Iris pigment epithelial cell (primary cell): ENCODE data around the gene TDO2.

Experiments
- DNase-seq: peaks from one replicate; pipeline ENCODE4 v3.0.0-alpha.2; 2011; ENCODE audit warnings: low read depth

Gene TDO2

GRCh38 chr4:155953151-155954117 is 49.9 kb downstream of the TDO2 start, which contains the start of gene CTSO:
TSS of gene CTSO (minus strand) at chr4:155953866. CDS start at chr4:155953847, 19 bp downstream.
- peak; percentile 84 for DNase-seq

DNA sequence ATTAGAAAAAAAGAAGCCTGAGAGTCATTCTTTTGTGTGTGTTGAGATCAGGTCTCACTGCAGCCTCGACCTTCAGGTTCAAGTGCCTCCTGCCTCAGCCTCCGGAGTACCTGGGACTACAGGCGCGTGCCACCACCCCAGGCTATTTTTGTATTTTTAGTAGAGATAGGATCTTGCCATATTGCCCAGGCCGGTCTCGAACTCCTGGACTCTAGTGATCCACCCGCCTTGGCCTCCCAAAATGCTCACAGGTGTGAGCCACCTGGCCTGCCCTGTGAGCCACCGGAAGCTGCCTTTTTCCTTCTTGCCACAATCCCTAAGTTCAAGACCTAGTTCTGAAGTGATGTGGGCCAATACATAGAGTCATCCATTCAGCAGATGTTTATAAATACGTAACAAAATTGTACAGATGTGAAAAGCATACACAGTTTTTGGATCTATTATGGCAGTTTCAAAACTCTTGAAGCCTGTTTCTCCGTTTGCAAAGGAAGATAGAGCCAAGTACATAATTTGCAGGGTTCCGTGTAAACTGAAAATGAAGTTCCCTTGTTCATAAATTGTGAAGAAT is 50.7 kb downstream of the TDO2 start:
- no peak for DNase-seq

DNA sequence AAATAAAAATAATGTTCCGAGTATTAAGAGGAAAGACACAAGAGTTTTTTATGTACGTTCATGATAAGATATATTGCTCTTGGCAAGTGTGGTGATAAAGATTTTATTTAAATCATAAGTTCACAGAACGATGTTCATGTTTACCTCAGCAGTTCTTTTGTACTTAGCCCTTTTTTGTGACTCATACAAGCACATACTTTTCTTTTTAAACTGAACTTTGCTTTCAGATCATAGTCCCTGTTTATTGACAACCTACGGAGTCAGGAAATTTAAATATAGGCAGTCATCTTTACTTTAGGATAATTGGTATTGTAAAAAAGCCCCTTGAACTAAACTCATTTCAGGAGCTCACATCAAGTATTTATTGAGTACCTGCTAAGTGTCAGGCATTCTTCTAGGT is 51.4 kb downstream of the TDO2 start:
- DNase-seq: peak; percentile 51

GRCh38 chr4:155956461-155956860 is 53.0 kb downstream of the TDO2 start:
- DNase-seq: no peak

DNA sequence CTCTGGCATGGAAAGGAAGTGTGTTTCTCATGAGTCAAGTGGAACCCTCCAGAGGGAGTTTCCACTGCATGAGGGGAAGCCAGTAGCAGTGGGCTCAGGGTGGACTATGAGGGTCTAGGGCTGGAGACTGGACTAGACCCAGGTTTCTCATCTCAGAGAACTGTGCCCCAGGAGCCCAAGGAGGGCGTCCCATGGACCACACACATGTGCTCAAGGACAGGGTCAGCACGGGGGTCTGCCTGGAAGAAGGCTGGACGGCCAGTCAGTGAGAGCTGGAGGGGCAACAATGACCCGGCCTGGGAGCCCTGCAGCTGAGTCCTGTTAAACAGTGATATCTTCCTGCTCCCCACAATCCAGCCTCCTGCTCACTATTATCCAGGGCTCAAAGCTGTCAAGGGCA is 55.9 kb downstream of the TDO2 start:
- DNase-seq: no peak

- peak; percentile 20 for DNase-seq
Measured at GRCh38 chr4:155960522-155960921, 57.0 kb downstream of the TDO2 start.

DNA sequence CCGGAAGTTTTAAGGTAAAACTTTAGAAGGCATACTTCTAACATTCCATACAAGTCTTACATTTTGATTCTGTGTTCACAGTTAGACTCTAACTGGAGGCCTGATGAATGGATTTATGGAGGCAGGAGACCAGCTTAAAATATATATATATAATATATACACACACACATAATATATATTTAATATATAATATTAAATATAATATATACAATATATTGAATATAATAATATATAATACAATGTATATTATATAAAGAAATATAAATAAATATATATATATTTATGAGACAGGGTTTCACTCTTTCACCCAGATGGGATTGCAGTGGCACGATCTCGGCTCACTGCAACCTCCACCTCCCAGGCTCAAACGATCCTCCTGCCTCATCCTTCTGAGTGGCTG is 58.1 kb downstream of the TDO2 start:
- no peak for DNase-seq

DNA sequence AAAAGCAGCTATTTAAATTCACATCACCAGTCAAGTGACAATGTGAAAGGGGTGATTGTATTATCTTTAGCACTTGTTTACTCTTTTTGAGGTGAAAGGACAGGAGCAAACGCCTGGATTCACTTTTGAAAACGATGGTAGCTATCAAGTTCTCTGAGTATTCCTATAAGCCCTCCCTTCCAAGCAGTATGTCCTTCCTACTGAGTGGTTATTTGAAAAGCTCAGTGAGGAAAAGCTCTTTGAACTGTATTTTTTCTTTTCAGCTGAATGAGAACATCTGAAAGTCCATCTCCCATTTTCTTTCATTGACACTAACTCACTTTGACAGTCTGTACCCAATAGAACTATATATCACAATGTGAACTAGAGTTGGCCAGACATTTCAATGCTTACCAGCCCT is 59.3 kb downstream of the TDO2 start:
- no peak for DNase-seq

DNA sequence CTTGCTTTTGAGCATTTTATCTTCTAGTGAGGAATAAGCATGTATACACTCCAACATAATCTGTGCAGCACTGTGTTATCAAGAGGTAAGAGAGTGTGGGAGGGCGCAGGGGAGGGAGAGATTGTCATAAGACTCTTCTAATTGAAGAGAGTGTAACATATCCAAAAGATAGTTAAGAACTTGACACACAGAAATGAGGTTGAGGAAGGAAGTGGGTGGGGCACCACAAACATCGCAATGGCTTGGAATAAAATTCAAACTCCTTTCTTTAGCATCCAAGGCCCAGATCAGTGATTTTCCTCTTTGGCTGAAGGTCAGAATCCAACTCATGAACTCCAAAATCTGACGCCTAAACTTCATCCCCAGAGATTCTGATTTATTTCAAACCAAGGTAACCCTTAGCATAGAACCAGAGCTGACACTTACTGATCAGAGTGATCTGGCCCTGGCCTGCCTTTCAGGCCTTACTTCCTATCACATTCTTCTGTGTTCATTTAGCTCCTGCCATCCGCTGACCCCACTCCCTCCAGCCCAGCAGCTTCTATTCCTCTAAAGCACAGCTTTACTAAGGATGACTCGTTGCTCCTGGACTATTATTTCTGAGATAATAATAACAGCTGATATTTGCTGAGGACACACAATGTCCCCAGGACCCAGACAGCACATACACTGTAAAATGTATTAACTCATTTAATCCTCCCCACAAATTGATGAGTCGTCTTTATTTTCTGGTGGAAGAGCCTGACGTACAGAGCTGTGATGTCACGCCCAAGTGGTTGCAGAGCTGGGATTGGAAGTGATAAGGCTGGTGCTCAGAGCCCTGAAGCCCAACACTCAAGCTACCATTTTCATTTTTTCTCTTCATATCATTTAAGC is 60.8 kb downstream of the TDO2 start:
- peak; percentile 36 for DNase-seq

DNA sequence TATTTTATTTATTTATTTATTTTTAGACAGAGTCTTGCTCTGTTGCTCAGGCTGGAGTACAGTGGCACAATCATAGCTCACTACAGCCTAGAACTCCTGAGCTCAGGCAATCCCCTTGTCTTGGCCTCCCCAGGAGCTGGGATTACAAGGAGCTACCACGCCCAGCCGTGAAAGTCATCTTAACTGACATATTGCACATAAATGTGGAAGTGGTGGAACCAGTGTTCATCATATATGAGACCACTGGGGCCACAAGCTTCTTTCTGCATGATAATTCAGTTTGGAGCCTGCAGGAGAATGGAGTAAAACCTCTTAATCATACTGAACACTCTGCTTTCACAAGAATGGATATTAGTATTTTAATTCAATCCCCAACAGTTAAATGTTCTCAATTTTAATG is 62.7 kb downstream of the TDO2 start:
- DNase-seq: no peak

DNA sequence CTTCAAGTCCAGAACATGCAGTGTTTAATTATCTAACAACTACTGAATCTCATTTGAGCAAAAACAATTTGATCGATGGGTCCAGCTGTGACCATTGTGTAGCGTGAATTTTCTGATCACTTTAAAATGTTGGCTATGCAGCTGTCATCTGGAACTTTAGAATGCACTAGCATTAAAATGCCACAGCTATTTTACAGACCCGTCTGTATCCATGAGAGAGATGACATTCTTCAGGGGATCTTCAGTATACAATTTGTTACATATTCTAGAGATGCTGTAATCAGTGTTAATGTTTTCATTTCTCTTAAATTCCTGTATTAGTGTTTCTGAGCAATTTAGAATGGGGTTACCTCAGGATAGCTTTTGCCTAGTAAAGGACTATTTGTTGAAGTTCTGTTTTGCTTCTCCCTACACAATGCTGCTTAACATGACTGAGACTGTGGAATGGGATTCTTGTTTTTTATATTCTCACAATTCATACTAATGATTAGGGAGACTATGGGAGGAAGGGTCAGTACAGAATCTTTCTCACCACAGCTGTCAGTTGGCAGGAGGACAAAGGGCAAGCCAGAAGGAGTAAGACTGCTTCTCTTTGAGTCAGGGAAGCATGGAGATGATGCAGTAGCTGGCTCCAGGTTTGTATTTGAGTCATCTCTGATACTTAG is 63.4 kb downstream of the TDO2 start:
- peak; percentile 61 for DNase-seq
